A673 (cell line): ENCODE results near the gene NF1.
"Not testable (repeated sequence)": the region's sequence is repeated elsewhere in the genome, so short reads cannot be mapped to it uniquely, and the experiment has no call there.

Source experiments
- EZH2 ChIP-seq: fragments of 200-600 bp; sonication (generic); IDR thresholded peaks from 2 replicates; pipeline ENCODE4 v1.6.1; 2017; ENCODE audit warnings: borderline replicate concordance, low read depth, mild to moderate bottlenecking, mixed read lengths, antibody characterized with exemption, low read length; ENCODE audit not compliant: poor library complexity, severe bottlenecking
- TF ChIP-seq, protein P1 (sequence below): fragments of 300-800, 200-600 bp; sonication (generic); conservative IDR thresholded peaks from 2 replicates; pipeline ENCODE4 v1.5.1; 2017; ENCODE audit warnings: low read depth, mild to moderate bottlenecking, antibody characterized with exemption, low read length, moderate library complexity, mixed read lengths

DNA sequence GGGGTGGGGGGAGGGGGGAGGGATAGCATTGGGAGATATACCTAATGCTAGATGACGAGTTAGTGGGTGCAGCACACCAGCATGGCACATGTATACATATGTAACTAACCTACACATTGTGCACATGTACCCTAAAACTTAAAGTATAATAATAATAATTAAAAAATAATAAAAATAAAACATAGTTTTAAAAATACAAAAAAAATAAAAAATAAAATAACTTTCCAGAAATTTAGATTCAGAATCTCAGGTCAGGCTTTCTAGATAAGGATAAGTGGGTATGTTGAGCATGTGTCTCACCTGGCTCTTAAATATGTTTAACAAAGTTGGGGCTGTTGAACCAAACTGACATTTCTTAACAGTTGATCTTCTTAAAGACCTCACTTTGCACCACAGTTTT, 193.2 kb downstream of the NF1 start:
- TF ChIP-seq, protein P1, sequence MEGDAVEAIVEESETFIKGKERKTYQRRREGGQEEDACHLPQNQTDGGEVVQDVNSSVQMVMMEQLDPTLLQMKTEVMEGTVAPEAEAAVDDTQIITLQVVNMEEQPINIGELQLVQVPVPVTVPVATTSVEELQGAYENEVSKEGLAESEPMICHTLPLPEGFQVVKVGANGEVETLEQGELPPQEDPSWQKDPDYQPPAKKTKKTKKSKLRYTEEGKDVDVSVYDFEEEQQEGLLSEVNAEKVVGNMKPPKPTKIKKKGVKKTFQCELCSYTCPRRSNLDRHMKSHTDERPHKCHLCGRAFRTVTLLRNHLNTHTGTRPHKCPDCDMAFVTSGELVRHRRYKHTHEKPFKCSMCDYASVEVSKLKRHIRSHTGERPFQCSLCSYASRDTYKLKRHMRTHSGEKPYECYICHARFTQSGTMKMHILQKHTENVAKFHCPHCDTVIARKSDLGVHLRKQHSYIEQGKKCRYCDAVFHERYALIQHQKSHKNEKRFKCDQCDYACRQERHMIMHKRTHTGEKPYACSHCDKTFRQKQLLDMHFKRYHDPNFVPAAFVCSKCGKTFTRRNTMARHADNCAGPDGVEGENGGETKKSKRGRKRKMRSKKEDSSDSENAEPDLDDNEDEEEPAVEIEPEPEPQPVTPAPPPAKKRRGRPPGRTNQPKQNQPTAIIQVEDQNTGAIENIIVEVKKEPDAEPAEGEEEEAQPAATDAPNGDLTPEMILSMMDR, result not testable (repeated sequence)
- TF ChIP-seq EZH2, result not testable (repeated sequence)
